Measurements from ENCODE around the gene MPND. TPM values are rescaled to one million over a fixed set of nuclear protein-coding genes. Genes with fewer than 3 reads are reported as not detected.

Gene MPND
- total RNA-seq, 1 experiment from 2014 or later, result 9.4 TPM

DNA sequence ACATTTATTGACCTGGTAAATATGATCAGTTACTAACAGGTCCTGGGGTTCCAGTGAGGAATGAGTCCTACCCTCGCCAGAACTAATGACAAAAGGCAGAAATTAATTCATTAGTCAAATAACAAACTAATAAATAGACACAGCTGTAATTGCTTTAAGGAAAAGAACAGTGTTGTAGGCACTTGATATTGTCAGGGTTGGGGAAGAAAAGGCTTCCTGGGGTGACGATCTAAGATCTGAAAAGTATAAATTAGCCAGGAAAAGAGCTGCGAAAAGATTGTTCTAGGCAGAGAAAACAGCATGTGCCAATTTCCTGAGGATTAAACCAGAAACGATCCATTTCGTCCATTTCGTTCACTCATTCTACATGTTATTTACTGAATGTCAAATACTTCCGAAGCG, 58.4 kb downstream of the MPND start:
- no peak for DNase-seq (ENCODE audit: low spot score)

DNA sequence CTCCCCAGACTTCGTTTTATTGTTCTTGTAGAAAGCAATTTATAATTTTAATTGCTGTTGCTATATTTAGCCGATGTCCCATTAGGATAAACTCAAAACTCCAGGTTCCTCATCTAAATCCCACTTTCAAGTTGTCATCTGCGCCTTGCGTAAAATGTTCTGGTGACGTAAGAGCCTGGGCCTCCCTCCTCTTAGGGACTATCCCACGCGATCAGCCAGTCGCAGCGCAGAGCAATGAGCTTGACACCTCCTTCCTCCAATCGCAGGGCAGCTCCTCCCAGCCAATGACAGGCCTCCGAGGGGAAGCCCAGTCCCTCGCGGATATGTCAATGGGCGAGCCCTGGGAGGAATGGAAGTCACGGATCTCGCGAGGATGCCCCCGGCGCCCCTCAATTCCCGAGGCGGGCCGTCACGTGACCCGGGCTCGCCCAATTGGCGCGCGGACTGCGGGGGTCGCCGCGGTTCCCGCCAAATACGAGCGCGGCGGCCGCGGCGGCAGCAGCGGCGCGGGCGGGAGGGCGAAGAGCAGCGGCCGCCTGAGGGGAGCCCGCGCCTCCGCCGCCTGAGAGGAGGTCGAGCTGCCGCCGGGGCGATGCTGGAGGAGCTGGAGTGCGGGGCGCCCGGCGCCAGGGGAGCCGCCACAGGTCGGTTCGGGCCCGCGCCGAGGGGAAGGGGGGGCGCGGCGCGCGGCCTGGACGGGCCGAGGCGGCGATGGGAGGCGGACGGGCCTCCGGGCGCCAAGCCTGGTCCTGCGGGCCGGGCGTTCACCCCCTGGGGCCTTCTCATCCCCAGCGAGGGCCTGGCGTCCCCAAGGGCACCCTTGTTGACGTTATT, 59.0 kb downstream of the MPND start, which contains the start of gene CHAF1A:
Gene CHAF1A, plus strand, starts transcription at position 470 of the 834 bp plus-strand sequence. Its CDS starts 123 bp downstream, at position 593.
- DNase-seq (ENCODE audit: low spot score), result peak; percentile 94

DNA sequence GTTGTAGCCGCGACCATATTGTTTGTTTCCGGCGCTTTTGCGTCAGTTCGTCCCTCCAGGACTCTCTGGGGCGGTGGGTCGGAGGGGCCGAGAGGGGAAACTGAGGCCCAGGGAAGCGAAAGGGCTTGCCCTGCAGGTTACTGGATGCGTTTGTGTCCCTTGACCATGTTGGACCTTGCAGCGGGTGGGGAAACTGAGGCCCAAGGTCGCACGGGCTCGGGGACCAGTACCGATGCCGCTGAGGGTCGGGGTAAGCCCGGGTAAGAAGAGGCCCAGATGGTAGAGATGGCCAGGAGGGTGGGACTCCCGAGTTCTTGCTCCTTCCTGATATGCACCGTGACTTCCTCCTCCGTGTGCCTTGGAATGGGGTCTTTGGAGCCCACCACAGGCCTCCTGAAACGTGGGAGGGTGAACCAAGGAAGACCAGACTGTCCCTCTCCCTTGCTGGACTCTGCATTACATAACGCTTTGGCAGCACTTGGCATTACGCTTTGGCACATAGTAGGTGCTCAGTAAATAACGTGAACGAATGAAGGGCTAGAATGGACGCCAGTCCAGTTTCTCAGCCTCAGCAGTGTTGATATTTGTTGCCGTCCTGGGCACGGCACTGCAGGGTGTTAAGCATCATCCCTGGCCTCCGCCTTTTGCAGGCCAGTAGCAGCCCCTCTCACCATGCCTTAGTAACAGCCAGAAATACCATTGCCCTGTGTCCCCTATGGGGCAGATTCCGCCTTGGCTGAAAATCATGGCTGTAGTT, 59.8 kb downstream of the MPND start:
- no peak for DNase-seq (ENCODE audit: low spot score)

DNA sequence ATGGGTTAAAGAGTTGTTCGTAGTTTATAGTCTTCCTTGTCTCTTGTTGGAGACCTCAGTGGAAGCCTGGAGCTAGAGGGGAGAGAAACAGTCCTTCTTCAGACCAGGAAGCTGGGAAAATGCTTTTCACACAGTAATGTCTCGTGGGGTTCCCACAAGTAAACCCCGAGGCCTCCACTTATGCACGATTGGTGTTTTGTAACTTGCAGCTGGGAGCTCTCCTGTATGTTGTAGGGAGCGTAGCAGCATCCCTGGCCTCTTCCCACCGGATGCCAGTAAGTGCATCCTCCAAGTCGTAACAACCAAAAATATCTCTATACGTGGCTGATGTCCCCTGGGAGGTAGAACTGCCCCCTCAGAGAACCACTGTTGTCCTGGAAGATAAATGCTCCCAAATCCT, 62.6 kb downstream of the MPND start:
- no peak for DNase-seq (ENCODE audit: low spot score)

DNA sequence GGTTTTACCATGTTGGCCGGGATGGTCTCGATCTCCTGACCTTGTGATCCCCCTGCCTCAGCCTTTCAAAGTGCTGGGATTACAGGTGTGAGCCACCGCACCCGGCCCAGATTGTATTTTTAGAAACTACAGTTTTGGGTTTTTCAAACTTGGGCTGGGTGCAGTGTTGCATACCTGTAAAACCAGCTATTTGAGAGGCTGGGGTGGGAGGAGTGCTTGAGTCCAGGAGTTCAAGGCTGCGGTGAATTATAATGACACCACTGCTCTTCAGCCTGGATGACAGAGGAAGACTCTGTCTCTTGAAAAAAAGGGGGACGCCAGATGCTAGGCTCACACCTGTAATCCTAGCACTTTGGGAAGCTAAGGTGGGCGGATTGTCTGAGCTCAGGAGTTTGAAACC, 63.3 kb downstream of the MPND start:
- no peak for DNase-seq (ENCODE audit: low spot score)

DNA sequence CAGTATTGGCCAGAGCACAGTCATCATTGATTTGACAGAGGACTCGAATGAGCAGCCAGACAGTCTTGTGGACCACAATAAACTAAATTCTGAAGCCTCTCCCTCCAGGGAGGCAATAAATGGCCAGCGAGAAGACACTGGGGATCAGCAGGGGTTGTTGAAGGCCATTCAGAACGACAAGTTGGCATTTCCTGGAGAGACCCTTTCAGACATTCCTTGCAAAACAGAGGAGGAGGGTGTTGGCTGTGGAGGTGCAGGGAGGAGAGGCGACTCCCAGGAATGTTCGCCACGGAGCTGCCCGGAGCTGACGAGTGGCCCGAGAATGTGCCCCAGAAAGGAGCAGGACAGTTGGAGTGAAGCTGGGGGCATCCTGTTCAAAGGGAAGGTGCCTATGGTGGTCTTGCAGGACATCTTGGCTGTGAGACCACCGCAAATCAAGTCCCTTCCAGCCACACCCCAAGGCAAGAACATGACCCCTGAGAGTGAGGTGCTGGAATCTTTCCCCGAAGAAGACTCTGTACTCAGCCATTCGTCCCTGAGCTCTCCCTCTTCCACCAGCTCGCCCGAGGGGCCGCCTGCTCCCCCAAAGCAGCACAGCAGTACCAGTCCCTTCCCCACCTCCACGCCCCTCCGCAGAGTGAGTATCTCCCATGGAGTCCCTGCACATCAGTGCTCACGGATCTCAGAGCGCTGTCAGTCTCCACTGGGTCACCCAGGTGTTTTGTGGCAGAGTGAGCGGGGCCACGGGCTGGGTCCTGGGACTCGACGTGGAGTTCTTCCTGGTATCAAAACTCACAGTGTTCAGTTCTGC, 66.0 kb downstream of the MPND start:
- no peak for DNase-seq (ENCODE audit: low spot score)

Other genes with a start within 250 kb of the MPND start
- gene MAP2K2, start 219.4 kb upstream of the MPND start, total RNA-seq (2014; rRNA removed; shearing (Covaris generic)), result 212 and 232 TPM in 2 replicates
- not detected in 2 replicates for gene CREB3L3, start 189.9 kb upstream of the MPND start, total RNA-seq (2014; rRNA removed; shearing (Covaris generic))
- 24.2 and 27.4 TPM in 2 replicates for gene SIRT6, start 161.0 kb upstream of the MPND start, total RNA-seq (2014; rRNA removed; shearing (Covaris generic))
- gene ANKRD24, start 160.9 kb upstream of the MPND start, total RNA-seq (2014; rRNA removed; shearing (Covaris generic)), result 0.20 and 0.89 TPM in 2 replicates
- gene EBI3, start 114.0 kb upstream of the MPND start, total RNA-seq (2014; rRNA removed; shearing (Covaris generic)), result not detected in 2 replicates
- 25.5 and 36.1 TPM in 2 replicates for gene YJU2, start 96.5 kb upstream of the MPND start, total RNA-seq (2014; rRNA removed; shearing (Covaris generic))
- gene SHD, start 64.3 kb upstream of the MPND start, total RNA-seq (2014; rRNA removed; shearing (Covaris generic)), result 0.21 and 1.6 TPM in 2 replicates
- not detected in 2 replicates for gene TMIGD2, start 41.2 kb upstream of the MPND start, total RNA-seq (2014; rRNA removed; shearing (Covaris generic))
- gene FSD1, start 39.0 kb upstream of the MPND start, total RNA-seq (2014; rRNA removed; shearing (Covaris generic)), result 0.41 and 0.60 TPM in 2 replicates
- gene STAP2, start 4.7 kb upstream of the MPND start, total RNA-seq (2014; rRNA removed; shearing (Covaris generic)), result 69.6 and 74.4 TPM in 2 replicates
- gene SH3GL1, start 57.0 kb downstream of the MPND start, total RNA-seq (2014; rRNA removed; shearing (Covaris generic)), result 43.5 and 55.5 TPM in 2 replicates
- gene CHAF1A, start 59.1 kb downstream of the MPND start, total RNA-seq (2014; rRNA removed; shearing (Covaris generic)), result 49.7 and 63.7 TPM in 2 replicates
- 84.8 and 85.4 TPM in 2 replicates for gene UBXN6, start 114.2 kb downstream of the MPND start, total RNA-seq (2014; rRNA removed; shearing (Covaris generic))
- gene HDGFL2, start 128.7 kb downstream of the MPND start, total RNA-seq (2014; rRNA removed; shearing (Covaris generic)), result 56.1 and 67.0 TPM in 2 replicates
- gene PLIN4, start 174.9 kb downstream of the MPND start, total RNA-seq (2014; rRNA removed; shearing (Covaris generic)), result 8.5 TPM in 2 replicates
- gene PLIN5, start 191.7 kb downstream of the MPND start, total RNA-seq (2014; rRNA removed; shearing (Covaris generic)), result 0.86 and 4.5 TPM in 2 replicates
- 16.1 and 19.1 TPM in 2 replicates for gene LRG1, start 196.5 kb downstream of the MPND start, total RNA-seq (2014; rRNA removed; shearing (Covaris generic))
- gene SEMA6B, start 216.1 kb downstream of the MPND start, total RNA-seq (2014; rRNA removed; shearing (Covaris generic)), result 0.70 and 0.84 TPM in 2 replicates